ENCODE data around the gene PDIA6.
"Not testable (repeated sequence)": the region's sequence is repeated elsewhere in the genome, so short reads cannot be mapped to it uniquely, and the experiment has no call there.

The PDIA6 gene

DNA sequence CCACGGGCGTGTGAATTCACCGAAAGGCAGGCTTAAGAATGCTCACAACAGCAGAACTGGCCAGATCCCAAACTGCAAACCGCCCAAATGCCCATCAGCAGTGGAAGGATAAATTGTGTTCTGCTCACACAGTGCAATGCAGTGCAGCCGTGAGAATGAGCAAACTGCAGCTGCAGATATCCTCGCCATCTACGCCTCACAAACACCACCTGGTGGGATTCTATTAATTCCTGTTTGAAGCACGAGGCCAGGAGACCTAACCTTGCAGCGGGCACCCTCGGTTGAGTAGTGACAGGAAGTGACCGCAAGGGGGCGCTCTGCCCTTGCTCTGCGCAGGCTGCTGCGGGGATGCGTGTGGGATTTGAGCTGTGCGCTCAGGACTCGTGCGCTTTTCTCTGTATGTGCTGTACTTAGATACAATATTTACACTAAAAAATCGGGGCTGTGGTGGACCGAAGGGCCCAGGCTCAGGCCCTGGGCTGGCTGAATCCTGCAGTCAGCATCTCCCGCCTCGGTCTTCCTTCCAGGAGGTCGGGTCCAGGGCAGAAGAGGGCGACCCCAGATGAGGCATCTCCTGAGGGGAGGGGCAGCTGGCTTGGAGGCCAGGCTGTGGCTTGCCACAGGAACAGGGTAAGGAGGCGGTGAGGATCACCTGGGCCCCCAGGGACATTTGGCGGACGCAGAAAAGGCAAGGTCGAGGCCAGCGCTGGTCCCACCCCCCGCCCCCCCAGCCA is 19.8 kb upstream of the PDIA6 start:
- DNase-seq (ENCODE audit: low spot score) (peak; percentile 46), FAIRE-seq (no peak)

DNA sequence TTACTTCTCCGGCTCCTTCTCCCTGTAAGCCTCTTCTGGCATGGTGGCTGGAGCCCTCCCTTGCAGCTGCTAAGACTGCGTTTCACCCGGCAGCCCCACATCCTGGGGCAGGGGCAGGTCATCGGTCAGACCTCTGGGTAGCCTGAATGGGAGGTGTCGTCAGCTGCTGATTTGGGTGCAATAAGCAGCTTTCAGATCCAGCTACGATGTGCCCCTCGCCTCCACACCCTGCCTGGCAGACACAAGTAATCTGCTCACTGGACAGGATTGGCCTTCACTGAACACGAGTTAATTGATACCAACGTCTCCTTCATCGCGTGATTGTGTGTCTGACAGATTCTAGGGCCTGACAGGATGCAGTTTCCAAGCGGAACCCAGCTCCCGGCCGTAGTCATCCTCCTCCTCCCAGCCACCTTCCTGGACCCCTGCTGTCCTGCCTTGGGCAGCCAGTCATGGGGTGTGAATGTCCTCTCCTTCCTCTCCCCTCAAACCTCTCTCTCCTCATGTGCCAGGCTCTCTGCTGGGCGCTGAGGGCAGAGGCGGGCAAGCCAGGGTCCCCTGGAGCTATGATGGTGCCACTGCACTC is 18.9 kb upstream of the PDIA6 start:
- FAIRE-seq (no peak), DNase-seq (ENCODE audit: low spot score) (no peak)

- DNase-seq (ENCODE audit: low spot score) (no peak), FAIRE-seq (no peak)
Observed at GRCh38 chr2:10830641-10831399, 18.2 kb upstream of the PDIA6 start.

DNA sequence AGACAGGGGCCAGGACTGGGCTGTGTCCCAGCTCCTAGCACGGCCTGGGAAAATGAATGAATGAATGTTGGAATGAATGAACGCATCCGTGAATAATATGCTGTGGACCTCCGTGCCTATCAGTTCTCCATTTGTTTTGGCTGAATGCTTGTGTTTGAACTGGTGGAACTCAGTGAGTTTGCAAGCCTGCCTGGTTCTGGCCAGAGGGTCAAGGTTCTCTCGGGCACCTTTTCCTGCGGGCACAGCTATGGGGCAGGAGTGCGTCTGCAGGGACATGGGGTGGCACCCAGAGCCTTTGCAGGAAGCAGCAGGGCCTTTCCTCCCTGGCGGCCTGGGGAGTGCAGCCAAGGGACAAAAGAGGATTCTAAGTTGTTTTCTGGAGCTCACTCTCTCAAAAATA is 17.6 kb upstream of the PDIA6 start:
- no peak for DNase-seq (ENCODE audit: low spot score)
- FAIRE-seq, result no peak

DNA sequence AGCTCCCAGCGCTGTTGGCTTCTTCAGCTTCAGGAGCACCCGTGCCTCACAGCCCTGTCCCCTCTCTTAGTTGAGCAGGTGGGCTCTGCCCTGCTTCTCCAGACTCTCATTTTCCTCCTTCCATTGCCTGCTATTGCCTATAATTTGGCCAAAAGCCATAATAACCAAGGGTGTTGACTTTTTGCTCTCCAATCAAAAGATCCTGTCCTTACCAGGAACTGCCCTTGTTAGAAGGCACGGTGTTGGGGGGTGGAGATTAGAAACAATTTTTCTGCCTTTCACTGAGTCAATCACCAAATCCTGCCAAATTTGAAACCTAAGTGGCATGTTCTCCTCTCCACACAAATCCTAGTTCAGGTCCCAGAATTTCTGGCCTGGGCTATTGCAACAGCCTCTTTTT is 16.7 kb upstream of the PDIA6 start:
- no peak for FAIRE-seq

DNA sequence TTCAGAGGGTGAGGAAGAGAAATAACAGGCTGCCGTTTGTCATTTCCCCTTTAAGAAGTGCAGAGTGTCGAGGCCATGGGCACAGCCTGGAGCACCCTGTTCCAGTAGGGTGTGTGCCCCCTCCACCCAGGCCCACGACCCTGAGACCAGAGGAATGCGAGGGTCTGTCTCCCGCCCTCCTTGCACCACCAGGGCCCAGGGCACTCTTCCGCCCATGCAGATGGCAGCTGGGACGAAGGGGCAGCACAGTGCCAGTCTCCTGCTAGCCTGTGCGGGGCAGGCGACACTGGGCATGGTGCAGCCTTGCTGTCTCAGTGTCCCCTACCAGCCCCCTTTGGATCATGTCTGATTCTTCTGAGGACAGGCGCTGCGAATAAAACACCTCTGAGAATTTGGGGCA is 15.8 kb upstream of the PDIA6 start:
- DNase-seq (ENCODE audit: low spot score) (no peak), FAIRE-seq (no peak)

More for the DNA sequence above, 16.7 kb upstream of the PDIA6 start:
- DNase-seq (ENCODE audit: low spot score), result no peak

- FAIRE-seq (no peak), DNase-seq (ENCODE audit: low spot score) (no peak)
Observed at GRCh38 chr2:10826625-10827024, 14.0 kb upstream of the PDIA6 start.

GRCh38 chr2:10826026-10826425 is 13.4 kb upstream of the PDIA6 start:
- no peak for DNase-seq (ENCODE audit: low spot score)

DNA sequence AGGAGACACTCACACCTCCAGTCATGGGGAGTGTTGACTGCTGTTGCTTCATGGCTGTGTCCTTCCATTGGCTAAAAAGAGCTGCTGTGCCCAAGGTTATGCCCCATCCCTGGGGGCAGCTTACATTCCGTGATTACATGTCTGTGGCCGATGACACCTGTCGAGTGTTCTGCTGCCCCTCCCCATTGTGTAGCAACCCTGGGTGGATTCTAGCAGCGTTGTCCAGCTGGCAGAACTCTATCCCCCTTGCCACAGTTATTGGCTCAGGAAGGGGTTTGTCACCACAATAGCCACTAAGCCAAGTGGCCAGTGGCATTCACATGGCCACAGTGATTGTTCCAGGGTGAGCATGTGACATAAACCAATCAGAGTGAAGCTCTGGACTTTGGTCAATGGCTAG is 11.6 kb upstream of the PDIA6 start:
- FAIRE-seq (no peak), DNase-seq (ENCODE audit: low spot score) (no peak)

More at GRCh38 chr2:10826026-10826425, 13.4 kb upstream of the PDIA6 start:
- no peak for FAIRE-seq

- DNase-seq (ENCODE audit: low spot score), result no peak
- FAIRE-seq, result no peak
Observed at GRCh38 chr2:10820978-10821695, 8.6 kb upstream of the PDIA6 start.

- FAIRE-seq (no peak), DNase-seq (ENCODE audit: low spot score) (no peak)
Observed at GRCh38 chr2:10820562-10820961, 8.0 kb upstream of the PDIA6 start.

DNA sequence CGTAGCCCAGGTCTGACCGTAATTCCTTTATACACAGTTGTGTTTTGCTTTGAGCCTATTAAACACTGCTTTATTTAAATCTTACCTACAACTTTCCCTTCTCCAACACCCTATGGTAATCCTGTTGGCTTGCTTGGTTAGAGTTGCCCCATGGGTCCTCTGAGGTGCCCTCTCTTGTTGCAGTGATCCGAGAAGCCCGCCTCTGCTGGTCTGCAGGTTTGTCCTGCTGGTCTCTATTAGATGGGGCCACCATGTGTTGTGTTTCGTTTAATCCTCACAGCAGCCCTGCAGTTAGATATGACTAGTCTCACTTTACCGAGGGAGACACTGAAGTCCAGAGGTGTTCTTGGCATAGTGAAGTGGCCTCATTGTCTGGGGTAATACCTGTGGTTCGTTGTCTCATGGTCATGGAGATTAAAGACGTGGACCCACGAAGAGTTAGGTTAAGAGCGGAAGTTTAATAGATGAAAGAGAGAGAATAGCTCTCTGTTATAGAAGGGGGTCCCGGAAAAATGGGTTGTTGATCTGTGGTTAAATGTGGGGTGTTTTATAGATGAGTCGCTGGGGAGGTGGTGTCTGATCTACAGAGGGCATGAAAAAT is 7.2 kb upstream of the PDIA6 start:
- DNase-seq (ENCODE audit: low spot score) (no peak), FAIRE-seq (no peak)

DNA sequence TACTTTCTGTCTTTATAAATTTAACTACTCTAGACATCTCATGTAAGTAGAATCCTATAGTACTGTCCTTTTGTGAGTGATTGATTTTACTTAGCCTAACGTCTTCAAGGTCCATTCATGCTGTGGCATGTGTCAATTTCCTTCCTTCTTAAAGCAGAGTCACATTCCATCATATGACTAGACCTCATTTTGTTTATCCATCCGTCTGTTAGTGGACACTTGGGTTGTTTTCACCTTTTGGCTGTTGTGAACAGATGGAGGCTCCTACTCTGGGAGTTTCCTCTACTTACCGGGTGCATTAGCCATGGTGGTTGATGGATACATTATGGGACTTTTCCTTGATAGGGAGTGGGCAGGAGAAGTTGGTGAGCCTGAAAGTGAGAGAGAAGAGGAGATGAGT is 6.4 kb upstream of the PDIA6 start:
- DNase-seq (ENCODE audit: low spot score), result no peak
- no peak for FAIRE-seq

DNA sequence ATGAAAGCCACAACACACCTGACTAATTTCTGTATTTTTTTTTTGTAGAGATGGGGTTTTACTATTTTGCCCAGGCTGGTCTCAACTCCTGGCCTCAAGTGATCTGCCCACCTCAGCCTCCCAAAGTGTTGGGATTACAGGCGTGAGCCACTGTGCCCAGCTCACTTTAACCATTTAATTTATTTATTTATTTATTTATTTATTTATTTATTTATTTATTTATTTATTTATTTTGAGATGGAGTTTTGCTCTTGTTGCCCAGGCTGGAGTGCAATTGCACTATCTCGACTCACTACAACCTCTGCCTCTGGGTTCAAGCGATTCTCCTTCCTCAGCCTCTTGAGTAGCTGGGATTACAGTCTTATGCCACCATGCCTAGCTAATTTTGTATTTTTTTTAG is 5.7 kb upstream of the PDIA6 start:
- not testable (repeated sequence) for FAIRE-seq; DNase-seq (ENCODE audit: low spot score)

DNA sequence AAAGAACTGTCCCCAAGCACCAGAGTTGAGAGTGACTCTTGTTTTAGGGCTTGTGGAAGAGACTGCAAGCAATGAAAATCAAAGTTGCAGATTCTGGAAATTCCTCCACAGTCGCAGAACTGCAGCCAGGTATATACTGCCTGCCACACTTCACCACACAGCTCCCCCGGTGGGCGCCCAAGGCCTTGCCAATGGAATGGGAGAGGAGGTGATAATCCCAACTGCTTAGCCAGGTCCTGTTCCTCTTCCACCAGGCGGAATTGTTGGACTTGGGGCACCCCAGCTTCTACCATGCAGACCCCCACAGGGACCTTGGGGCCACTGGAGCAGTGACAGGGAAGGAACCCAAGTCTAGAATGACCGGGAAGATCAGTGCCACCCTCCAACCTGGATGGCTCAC is 4.8 kb upstream of the PDIA6 start:
- DNase-seq (ENCODE audit: low spot score) (no peak), FAIRE-seq (no peak)

DNA sequence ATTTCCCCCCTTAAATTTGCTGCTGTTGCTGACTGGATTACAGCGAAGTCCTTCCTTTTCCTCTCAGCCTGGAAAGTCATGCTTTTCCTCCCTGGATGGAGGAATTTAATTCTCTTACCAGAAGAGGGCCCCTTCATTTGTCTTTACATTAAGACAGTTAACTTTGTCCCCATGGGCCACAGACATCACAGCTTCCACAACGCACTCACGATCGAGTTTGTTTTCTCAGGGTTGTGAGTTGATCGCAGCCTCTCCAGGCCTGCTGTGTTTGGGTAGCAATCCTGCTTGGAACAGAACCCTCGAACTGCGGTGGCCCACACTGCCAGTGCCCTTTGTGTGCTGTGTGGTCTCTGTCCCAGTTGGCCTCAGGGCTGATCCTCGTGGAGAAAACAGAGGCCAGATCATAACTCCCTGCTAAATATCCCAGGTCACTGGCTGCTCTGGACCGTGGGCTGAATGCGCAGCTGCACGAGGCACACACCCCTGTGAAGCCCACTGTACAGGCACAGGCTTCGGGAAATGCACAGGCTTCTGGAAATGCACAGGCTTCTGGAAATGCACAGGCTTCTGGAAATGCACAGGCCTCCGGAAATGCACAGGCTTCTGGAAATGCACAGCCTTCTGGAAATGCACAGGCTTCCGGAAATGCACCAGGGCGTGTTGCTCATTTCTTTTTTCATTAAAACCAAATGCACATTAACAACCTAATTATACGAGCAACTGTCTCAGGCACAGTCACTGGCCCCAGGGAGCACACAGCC is 2.2 kb upstream of the PDIA6 start:
- FAIRE-seq (no peak), DNase-seq (ENCODE audit: low spot score) (no peak)

DNA sequence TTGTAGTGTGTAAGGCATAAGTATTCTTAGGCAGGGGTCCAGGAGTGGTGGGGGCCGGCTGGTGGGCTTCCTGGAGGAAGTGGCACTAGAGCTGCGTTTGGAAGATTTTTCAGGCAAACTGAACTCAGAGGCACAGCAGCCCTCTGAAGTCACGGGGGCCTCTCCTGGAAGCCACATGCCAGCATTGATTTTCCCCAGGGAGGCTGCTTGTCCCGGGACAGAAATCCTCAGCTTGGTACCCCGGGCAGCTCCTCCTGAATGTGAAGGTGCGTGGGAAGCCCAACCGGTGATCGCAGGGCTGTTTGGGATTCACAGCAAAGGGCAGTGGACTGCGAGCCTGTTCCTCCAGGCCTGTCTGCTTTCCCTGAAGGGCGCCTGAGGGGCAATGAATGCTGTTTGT is 1.6 kb upstream of the PDIA6 start:
- FAIRE-seq (no peak), DNase-seq (ENCODE audit: low spot score) (no peak)

GRCh38 chr2:10813163-10814138 is 866 bp upstream of the PDIA6 start:
- FAIRE-seq, result not testable (repeated sequence)

GRCh38 chr2:10811517-10811916 is 1.1 kb downstream of the PDIA6 start:
- FAIRE-seq (no peak), DNase-seq (ENCODE audit: low spot score) (no peak)

More at GRCh38 chr2:10813163-10814138, 866 bp upstream of the PDIA6 start:
- DNase-seq (ENCODE audit: low spot score), result not testable (repeated sequence)

Measured in RCC 7860 (cell line).